Stimulated activated CD4-positive, alpha-beta T cell treated with anti-CD3 and anti-CD28 coated beads, Interleukin-4, amount 100 ng/mL, for 4 hours (primary cell): Measurements from ENCODE around the gene DIP2A.
A peak's percentile ranks its signal among the peaks of the same experiment; 100 is the strongest.
"Not testable (repeated sequence)": the region's sequence is repeated elsewhere in the genome, so short reads cannot be mapped to it uniquely, and the experiment has no call there.

ENCODE experiments used
- DNase-seq, 2 experiments: peaks; one replicate each; pipeline ENCODE4 v3.0.0-alpha.2; 2020

Gene DIP2A

DNA sequence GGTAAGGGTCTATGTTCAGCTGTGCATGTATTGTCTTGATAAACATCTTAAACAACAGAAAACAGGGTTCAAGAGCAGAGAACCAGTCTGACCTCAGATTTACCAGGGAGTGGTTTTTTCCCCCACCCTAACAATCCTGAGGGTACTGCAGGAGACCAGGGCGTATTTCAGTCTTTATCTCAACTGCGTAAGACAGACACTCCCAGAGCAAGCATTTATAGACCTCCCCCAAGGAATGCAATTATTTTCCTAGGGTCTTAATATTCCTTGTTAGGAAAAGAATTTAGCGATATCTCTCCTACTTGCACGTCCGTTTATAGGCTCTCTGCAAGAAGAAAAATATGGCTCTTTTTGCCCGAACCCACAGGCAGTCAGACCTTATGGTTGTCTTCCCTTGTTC lies 9.8 kb upstream of the DIP2A start:
- not testable (repeated sequence) for DNase-seq

DNA sequence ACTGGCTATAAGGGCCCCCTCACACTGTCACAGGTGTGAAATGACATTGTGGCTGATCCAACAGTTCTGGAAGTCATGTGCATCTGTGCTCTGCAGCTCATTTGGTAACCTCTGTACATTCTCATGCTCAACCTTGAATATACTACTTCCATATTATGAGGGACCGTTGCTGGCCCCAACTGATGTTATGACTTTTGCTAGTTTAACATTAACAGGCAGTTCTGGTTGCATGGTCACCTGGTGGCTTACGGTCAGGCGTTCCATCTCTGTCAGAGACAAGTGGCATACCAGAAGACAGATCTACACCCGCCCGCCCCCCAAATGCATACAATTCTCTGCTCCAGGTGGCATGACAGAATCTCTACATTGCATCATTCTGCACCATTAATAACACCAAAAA lies 6.0 kb upstream of the DIP2A start:
- DNase-seq = no peak

DNA sequence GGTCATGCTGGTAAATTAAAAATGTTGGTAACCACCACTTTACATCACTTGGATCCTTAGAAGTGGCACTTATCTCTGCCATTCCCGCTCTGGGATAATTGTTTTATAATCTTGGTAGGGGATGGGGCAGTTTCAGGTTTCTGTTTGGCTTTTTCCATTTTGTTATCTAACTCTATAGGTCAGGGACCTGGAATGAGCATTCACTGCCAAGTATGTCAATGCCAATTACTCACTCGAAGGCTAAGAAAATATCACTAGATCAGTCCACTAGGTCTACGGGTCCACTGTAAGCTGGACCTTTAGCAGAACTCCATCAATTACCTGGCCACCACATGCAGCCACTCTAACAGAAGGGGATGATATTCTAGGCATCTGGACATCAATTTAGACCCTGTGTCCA lies 4.5 kb upstream of the DIP2A start:
- no peak for DNase-seq

DNA sequence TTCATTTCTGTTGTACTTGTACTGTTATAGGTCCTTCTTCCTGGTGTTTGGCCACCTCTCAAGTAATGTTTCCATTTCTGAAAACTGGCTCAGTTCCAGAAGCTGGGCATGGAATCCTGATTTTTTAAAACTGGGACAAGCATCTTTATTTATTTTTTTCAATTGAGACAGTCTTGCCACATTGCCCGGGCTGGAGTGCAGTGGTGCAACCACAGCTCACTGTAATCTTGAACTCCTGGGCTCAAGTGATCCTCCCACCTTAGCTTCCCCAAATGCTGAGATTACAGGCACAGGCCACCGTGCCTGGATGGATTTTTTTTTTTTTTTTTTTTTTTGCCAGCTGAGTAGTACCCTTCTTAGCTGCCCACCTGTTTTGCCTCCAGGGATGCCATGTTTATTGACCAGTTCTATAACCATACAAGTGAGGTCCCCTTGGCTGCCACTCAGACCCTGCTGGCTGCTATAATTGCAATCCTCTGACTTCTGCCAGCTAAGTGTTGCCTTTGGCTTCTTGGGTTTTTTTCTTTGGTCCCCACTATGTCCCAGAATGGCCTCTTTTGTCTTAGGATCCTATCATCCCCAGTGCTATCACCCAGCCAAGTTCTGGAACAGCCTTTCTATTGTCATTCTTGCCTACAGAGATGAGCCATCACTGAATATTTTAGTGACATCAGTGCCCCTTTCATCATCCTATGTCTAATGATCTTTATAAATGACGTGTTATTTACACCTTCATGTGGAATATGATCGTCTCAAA lies 3.9 kb upstream of the DIP2A start:
- no peak for DNase-seq

DNA sequence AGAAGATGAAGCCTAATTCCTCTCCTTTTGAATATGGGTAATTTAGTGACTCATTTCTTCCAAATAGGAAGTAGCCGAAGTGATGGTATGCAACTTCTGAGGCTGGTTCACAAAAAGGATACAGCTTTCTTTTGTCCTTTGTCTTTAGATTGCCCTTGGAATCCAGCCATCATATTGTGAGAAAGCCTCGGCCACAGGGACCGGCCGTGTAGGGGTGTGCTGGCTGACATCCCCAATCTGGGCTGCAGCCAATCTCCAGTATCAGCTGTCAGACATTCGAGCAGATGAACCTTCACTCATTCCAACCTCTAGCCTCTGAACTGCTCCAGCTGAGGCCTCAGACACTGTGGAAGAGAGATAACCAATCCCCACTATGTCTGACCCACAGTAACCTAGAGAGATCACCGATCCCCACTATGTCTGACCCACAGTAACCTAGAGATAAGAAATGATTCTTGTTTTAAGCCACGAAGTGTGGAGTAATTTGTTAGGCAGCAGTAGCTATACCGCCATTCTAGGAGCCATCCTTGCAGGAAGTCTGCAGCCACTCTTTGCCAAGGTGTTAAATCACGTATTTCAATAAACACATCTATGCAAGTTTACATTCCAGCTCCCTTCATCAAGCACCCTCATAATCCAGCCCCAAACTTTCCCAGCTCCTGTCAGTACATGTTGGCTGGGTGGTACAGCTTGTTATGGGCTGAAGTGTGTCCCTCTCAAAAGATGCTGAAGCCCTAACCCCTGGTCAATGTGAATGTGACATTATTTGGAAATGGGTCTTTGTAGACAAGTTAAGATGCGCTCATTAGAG lies 2.9 kb upstream of the DIP2A start:
- DNase-seq = no peak

DNA sequence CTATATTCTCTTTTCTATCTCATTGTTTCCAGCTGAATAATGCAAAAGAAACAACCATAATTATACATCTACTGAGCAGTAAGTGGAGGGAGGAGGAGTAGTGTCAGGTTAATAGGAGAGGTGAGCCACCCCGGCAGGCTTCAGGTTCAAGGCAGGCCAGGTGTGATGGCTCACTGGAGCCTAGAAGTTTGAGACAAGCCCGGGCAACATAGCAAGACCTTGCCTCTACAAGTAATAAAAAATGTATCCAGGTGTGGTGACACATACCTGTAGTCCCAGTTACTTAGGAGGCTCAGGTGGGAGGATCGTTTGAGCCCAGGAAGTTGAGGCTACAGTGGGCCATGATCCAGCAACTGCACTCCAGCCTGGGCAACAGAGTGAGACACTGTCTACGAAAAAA lies 1.9 kb upstream of the DIP2A start:
- DNase-seq = no peak

DNA sequence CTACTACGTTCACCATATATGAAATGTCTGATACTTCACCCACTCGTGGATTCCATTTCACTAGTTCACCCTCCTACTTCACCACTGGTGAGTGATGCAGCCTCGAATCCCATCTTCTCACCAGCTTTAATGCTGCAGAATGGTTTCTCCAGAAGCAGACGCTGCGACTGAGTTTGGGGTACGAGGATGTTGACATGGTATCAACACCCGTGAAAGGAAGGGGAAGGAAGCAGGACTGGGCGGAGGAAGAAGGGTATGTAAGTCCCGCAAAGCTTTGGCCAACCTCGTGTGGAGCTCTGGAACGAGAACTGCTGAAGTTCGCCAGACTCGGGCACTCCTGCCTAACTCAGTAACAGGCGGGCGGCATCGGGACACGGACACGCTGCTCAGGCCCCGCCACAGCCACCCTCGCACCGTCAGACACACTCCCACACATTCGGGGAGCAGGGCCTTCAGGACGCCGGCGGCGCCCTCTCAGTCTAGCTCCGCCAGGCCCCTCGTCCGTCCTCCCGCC lies 833 bp upstream of the DIP2A start:
- peak; percentile 8 to 35 for DNase-seq

DNA sequence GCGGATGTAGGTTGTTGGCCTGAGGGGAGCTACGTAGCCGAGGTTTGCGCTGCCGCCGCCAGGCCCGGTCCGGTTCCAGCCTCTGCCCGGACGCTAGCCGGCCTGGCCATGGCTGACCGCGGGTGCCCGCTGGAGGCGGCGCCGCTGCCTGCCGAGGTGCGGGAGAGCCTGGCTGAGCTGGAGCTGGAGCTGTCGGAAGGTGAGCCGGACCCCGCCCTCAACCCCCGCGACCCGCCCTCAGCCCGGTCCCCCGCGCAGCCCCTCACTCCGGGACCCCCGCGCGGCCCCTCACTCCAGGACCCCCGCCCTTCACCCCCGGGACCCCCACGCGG lies 299 bp downstream of the DIP2A start:
- DNase-seq = no peak

DNA sequence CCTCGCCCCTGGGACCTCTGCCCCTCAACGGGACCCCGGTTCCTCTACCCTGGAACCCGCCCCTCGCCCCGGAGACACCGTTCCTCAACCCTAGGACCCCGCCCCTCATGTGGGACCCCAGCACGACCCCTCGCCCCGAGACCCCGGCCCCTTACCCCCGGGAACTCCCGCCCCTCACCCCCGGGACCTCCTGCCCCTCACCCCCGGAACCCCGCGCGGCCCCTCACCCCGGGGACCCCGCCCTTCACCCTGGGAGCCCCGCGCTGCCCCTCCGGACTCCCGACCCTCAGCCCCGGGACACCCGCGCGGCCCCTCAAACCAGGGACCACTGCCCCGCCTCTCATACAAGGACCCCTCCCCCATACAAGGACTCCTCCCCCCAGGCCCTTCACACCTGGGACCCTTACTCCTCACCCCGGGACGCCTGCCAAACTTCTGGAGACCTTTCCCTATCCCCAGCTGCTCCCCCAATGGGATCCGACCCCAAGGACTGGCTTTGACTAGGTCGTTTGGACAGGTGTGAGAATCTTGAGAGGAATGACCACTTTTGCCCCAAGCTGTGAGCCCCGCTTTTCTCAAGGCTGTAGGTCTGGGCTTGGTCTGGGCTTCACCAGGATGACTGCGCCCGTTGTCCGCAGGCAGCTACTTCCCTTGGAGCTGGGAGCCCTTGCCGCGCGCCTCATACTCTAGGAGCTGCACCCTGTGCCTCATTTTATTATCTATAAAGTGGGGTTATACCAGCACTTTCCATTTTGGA lies 843 bp downstream of the DIP2A start:
- no peak for DNase-seq

DNA sequence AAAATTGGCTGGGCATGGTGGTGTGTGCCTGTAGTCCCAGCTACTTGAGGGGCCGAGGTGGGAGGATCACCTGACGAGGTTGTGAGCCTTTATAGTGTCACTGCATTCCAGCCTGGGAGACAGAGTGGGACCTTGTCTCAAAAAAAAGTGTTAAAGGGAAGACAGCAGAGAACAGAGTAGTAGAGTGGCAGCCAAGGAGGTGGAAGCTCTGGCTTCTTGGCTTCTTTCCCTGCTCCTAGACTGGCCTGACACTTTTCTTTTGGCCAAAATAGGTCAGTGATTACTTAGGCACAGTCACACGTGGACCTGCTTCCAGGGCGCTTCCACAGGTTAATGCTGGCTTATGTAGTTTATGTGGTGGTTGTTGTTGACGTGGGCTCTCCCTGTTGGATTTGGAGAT lies 3.2 kb downstream of the DIP2A start:
- no peak for DNase-seq

DNA sequence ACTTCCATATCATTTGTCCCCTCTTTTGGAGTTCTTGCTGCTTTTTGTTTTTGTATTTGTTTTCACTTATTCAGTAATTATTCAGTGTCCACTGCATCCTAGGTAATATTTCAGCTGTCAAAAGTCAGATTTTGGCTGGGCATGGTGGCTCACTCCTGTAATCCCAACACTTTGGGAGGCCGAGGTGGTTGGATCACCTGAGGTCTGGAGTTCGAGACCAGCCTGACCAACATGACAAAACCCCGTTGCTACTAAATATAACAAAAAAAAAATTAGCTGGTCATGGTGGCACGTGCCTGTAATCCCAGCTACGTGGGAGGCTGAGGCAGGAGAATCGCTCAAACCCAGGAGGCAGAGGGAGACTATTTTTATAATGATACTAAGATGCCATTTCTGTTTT lies 6.5 kb downstream of the DIP2A start:
- not testable (repeated sequence) for DNase-seq

DNA sequence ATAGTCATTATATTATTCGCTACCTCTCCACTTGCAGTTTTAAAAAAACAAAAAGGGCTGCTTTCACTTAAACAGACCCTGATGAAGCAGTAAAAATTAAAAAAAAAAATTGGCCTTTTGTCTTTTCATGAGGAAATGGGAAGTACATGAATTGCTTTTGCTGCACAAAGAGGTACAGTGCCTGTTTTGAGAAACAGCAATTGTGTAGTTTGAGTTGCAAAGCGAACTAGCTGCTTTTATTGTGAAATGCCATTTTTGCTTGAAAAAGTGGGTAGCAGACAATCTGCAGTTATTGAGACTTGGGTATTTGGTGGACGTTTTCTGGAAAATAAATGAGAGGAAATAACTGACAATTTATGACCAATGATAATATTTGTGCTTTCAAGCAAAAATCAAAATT lies 7.0 kb downstream of the DIP2A start:
- no peak for DNase-seq

DNA sequence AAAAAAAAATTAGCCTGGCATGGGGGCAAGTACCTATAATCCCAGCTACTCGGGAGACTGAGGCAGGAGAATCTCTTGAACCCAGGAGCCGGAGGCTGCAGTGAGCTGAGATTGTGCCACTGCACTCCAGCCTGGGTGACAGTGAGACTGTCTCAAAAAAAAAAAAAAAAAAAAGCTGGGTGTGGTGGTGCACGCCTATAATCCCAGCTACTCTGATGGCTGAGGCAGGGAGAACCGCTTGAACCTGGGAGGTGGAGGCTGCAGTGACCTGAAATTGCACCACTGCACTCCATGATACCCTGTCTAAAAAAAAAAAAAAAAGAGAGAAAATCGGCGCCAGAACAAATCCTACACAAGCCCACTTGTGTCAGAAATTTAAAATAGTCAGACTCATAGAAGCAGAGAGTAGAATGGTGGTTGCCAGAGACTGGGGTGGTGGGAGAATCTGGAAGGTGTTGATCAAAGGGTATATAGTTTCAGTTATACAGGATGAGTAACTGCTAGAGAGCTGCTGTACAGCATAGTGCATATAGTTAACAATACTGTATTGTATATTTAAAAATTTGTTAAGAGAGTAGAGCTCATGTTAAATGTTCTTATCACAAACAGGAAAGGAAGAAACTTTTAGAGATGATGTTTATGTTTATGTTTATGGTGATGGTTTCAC lies 9.6 kb downstream of the DIP2A start:
- DNase-seq = no peak

DNA sequence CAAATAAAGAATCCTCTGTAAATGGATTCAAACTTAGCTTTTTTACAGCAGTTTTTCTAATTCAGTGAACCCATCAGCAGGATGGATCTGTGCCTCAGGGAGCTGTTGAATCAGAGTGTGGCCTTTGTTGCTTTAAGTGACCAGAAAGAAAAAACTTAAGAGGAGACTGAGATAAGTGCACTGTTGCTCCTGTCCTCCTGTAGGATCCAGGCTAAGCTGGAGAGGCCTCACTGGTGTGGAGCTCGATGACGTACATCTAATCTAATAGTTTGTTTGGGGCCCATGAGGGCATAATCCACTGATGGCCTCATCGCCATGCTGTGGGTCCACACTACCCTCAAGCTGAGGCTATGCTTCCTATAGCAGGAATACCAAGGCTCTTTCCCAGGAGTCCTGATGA lies 10.6 kb downstream of the DIP2A start:
- no peak for DNase-seq

DNA sequence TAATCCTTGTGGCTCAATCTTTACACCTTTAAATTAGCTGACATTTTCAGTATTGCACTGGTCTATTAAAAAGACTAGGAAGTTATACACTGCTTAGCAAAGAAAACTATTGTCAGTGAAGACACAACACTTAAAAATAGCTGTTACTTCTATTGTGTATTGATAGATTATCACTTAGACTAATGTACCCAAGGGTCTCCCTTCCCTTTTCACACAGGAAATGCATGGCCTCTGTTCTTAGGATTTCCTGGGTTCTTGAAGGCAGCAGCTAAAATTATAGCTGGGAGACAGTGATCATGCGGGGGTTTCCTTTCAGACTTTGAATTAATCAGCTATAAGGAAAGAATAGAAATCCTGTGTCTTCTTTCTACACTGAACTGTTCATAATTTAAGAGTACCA lies 12.8 kb downstream of the DIP2A start:
- no peak for DNase-seq

DNA sequence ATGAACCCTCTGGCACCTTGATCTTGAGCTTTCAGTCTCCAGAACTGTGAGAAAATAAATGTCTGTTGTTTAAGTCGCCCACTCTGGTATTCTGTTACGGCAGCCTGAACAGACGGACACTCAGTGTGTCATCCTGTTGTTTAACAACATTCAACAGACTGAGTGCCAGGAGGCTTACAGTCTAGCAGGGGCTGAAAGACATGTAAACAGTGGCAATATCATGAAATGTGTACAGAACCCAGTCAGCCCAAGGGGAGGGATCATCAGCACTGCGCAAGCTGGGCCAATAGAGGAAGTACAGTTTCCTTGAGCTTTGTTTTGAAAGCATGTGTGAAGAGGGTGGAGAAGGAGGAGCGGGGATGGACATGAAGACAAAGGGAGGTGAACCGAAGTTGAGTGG lies 13.6 kb downstream of the DIP2A start:
- DNase-seq = no peak

DNA sequence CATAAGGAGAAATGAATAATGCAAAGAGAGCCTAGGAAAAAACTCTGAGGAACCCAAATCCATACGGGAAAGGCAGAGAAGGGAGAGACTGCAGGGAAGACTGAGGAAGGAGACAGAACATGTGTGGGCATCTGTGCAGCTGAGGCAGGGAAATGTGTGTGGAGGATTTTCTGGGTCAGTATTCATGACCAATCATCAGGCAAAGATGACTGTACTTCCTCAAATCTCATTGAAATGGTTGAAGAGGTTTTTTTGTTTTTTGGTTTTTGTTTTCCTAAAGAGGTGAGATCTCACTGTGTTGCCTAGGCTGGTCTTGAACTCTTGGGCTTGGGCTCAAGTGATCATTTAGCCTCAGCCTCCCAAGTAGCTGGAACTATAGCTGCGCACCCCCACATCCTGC lies 15.7 kb downstream of the DIP2A start:
- no peak for DNase-seq

DNA sequence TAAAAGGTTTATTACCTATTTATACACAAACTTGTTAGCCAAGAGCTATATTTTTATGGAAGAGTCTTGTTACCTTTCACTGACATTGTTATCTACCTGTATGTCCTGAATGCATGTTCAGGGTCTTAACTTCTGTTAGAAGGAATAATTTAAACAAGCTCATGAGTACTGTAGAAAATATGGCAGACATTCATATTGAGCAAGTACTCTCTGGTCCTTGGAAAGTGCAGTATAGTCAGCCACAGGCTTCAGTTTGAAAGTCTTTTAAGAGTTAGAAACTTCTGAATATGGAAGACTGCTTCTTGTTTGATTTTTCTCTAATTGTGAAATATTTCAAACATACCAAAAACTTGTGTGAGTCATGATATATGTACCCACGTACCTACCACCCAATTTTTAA lies 16.6 kb downstream of the DIP2A start:
- DNase-seq = no peak

DNA sequence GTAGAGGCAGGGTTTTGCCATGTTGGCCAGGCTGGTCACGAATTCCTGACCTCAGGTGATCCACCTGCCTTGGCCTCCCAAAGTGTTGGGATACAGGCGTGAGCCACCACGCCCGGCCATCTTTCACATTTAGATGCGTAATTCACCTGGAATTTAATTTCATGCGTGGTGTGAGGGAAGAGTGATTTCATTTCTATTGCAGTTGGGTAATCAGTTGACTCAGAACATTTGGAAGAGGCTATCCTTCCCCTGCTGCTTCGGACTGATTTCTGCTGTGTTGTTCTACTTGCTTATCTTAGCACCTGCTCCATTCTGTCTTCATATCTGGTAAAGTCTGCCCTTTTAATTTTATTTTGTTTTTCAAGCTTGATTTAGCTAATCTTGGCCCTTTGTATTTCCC lies 19.1 kb downstream of the DIP2A start:
- DNase-seq = no peak

DNA sequence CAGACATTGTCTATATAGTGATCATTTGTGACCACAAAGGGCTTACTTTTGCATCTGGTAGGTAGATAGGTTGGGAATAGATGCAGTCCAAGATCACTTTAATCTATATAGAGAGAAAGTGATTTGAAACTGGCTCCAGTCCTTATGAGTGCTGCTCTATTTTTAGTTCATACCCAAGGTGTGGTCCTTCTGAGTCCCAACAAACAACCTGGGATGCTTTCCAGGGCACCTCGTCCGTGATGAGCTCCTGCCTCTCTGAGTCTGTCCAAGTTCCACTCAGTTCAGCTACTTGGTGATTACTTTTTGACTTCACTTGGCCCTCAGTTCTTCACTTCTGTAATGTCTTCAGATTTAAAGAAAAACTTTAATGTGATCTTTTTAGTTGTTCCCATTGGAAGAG lies 20.2 kb downstream of the DIP2A start:
- DNase-seq = no peak

DNA sequence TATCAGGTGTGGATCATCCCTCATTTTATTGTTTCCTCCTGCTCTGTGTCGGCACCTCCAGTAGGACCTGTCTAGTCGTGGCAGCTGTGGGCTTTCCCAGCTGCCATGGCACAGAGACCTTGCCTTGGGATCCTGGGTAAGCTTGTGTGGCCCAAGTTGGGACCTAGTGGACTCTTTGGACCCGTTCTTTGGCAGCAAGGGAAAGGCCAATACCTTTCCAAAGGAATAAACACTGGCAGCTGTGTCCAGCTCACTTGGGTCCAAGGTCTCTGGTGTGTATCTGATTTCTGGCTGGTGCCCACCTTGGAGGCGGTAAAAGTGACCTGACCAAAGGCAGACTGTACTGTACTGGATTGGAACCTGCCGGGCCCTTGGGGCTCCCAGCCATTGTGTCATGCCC lies 21.8 kb downstream of the DIP2A start:
- DNase-seq = no peak

DNA sequence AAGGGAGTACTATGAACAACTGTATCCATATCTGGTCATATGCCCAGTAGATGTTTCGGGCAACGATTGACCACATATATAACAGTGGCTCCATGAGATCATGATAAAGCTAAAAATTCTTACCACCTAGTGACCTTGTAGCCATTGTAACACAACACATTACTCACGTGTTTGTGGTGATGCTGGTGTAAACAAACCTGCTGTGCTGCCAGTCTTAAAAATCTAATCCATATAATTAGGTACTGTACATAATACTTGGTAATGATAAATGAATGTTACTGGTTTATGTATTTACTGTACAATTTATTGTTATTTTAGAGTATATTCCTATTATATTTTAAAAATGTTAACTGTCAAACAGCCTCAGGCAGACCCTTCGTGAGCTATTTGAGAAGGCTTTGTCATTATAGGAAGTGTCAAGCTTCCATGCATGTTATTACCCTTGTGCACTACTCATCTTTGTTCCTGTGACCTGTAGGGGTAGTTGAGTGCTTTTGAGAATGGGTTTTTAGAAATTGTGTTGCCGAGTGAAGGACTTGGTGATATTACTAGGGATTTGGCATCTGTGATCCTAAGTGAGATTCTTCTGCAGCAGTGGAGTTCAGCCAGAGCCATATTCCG lies 23.6 kb downstream of the DIP2A start:
- no peak for DNase-seq

DNA sequence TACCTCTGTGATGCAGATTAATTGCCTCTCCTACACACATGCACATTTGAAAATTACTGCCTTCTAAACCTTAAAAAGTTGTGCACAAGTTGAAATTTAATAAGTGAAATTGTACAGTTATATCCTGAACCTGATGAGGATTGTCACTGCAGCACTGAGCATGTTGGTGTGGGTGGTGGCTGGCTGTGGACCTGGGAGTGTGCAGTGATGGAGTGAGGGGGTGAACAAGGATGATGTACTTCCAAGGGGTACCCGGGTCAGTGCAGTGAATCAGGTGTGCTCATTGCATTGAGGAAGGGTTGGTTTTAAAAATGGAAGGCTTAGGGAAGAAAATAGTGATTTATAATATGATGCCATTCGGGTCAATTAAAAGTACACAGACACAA lies 24.1 kb downstream of the DIP2A start:
- DNase-seq = no peak
